ENCODE data around the gene DUSP11. TPM values are rescaled to one million over a fixed set of nuclear protein-coding genes. Genes with fewer than 3 reads are reported as not detected.

DUSP11 gene
- 26.1 and 30.9 TPM in 2 replicates for total RNA-seq (ENCODE audit: low replicate concordance)
- long read RNA-seq, transcript DUSP11-201 (9 exons, 1,653 nt): major isoform, 162 of 181 reads
- long read RNA-seq, partial matches to known transcripts: 1 of 181 reads
- long read RNA-seq, other reads (novel, unspliced or antisense): 16 of 181 reads

DNA sequence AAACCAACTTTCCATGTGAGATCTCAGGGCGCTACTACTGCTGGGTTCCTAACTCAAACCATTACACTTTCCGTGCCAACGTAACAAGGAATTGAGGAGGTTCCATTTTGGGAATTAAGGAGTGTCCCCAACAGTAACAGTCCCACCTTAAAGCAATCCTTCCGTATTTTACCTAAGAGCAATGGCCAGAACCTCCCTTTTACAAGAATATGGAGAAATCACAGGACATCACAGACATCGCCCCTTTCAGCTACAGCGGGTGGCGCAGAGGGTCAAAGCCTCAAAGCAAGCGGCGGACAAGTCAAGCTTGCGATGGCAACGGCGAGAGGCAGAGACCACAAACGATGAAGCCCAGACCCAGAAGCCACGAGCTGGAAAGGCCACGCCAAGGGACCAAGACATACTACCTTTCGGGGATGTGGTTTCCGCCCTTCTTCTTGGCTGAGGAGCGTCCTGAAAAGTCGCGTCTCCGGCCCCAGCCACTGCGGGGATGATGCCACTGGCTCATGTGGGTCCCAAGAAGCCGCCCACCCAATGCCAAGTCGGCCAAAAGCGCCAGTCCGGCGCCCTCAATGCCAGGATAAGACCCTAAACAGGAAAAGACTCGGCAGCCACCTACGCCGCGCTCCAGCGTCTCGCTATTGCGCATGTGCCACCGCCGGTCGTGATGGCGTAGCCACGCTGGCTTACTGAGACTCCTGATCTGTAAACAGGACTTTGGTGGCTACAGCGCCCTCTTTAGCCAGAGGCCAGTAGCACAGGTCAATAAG is at the start of gene DUSP11:
Gene DUSP11 (minus strand): TSS at position 637 of the 770 bp plus-strand sequence. CDS start 129 bp downstream, at position 508.
- H3K27ac Mint-ChIP-seq: peak within 1 kb of the TSS; percentile 97

DNA sequence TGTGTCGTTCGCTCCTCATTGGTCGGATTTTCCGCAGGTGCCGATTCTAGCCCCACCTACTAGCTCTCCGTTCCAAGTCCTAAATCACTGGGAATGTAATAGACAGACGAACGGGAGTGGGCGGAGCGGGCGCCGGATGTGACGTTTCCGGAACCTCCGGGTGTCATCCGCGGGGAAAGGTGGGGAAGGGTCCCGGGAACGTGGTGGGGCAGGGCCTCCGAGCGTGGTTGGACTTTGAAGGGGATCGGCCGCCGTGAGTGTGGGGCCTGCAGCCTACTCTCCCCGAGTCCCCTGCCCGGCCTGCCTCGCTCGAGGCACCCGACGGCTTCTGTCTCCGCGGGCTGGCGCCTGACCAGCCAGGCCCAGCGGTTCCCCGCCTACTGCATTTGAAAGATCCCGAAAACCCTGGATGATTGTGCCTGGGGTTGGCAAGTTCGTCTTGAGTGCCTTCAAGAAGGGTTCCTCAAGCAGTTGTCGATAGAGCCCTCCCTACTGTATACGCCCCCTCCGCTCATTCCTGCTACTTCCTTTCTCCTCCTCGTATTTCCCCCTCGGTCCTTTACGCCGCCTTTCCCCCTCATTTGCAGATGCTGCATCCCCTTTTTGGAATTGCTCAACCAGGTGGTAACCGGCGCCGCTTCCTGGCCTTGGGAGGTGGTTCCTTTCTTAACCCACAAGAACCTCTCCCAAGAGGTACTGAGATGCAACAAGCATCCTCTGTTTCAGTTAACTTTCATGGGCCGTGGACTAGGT is 49.1 kb upstream of the DUSP11 start, which contains the start of gene STAMBP:
Gene STAMBP (plus strand): TSS at position 144 of the 753 bp plus-strand sequence. CDS start 1,896 bp downstream, outside the sequence.
- DNase-seq (ENCODE audit: extremely low spot score, unreplicated experiment): peak; percentile 93
- Mint-ChIP-seq H3K4me1 (ENCODE audit: unreplicated experiment) (peaks cover 23% of the 10 kb centered on the region), H3K27ac (peak within 1 kb of the TSS; percentile 98), H3K27me3 (peaks cover 19% of the 10 kb centered on the region), H3K9me3 (peaks cover 5% of the 10 kb centered on the region), H3K4me3 (peak within 1 kb of the TSS; percentile 98), H3K36me3 (peaks cover 6% of the 10 kb centered on the region)
- TF ChIP-seq, protein P1, sequence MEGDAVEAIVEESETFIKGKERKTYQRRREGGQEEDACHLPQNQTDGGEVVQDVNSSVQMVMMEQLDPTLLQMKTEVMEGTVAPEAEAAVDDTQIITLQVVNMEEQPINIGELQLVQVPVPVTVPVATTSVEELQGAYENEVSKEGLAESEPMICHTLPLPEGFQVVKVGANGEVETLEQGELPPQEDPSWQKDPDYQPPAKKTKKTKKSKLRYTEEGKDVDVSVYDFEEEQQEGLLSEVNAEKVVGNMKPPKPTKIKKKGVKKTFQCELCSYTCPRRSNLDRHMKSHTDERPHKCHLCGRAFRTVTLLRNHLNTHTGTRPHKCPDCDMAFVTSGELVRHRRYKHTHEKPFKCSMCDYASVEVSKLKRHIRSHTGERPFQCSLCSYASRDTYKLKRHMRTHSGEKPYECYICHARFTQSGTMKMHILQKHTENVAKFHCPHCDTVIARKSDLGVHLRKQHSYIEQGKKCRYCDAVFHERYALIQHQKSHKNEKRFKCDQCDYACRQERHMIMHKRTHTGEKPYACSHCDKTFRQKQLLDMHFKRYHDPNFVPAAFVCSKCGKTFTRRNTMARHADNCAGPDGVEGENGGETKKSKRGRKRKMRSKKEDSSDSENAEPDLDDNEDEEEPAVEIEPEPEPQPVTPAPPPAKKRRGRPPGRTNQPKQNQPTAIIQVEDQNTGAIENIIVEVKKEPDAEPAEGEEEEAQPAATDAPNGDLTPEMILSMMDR (conservative IDR thresholded peaks at IDR 0.05): no peak

More for the DNA sequence above, at the start of gene DUSP11:
- Mint-ChIP-seq H3K9me3 (no peaks in the 10 kb centered on the region), H3K27me3 (no peaks in the 10 kb centered on the region), H3K4me1 (ENCODE audit: unreplicated experiment) (peaks cover 5% of the 10 kb centered on the region), H3K36me3 (peaks cover 16% of the 10 kb centered on the region), H3K4me3 (peak within 1 kb of the TSS; percentile 100)
- TF ChIP-seq, protein P1 (conservative IDR thresholded peaks at IDR 0.05): peak; percentile 93
- DNase-seq (ENCODE audit: extremely low spot score, unreplicated experiment): peak; percentile 96

DNA sequence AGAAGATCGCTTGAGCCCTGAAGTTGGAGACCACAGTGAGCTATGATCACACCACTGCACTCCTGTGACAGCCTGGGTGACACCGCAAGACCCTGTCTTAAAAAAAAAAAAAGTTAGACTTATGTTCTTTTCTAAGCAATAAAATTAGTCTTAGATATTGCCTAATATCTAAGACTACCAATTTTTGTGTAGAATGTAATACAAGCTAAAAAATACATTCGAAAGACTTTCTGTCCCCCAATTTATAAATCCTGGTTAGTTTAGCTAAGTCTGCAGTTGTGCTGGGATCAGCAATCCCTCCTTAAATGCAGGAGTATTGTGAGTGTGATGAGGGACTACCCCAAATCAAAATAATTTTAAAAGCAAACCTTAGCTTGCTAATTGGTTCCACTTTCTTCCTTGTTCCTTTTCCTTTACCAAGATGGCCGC is 48.5 kb upstream of the DUSP11 start:
- peak overlapping the region; percentile 98 for H3K27ac Mint-ChIP-seq

DNA sequence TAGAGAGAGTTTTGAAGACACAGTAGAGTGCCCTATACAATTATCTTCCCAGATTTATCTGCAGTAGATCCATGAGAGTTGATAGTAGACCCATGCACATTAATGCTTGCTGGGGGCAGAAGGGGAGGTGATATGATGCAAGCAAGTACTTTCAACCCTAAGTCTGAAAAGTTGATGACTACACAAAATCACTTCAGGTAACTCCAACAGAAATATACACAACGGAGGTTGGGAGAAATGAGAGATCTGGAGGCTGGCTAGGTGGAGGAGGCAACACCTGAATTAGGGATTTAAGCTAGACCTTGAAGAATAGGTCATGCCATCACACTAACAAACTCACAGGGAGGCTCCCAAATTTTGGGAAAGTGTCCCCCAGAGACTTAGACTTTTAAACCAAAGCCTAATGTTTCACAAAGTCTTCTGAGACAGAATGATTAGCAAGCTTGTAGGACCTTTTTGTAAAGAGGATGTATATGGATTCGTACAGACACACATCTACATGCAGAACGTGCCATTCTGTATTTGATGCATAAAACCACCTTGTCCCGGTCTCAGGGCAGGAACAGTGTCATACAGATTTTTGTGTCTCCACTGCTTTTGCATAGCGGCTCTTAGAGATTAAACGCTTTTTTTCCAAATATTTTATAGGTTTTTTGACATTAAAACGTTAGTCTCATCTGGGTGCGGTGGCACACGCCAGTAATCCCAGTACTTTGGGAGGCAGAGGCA is 47.9 kb upstream of the DUSP11 start:
- TF ChIP-seq, protein P1 (conservative IDR thresholded peaks at IDR 0.05): no peak
- peaks cover 5% of the 10 kb centered on the region for H3K9me3 Mint-ChIP-seq
- peak overlapping the region; percentile 8 for H3K27ac Mint-ChIP-seq
- DNase-seq (ENCODE audit: extremely low spot score, unreplicated experiment): no peak
- peaks cover 23% of the 10 kb centered on the region for H3K4me1 Mint-ChIP-seq (ENCODE audit: unreplicated experiment)
- H3K4me3 Mint-ChIP-seq: peak overlapping the region; percentile 58
- H3K36me3 Mint-ChIP-seq: peaks cover 5% of the 10 kb centered on the region
- peaks cover 25% of the 10 kb centered on the region for H3K27me3 Mint-ChIP-seq

More for the DNA sequence above, 48.5 kb upstream of the DUSP11 start:
- Mint-ChIP-seq H3K4me3 (peak overlapping the region; percentile 98), H3K27me3 (peaks cover 20% of the 10 kb centered on the region), H3K9me3 (peaks cover 5% of the 10 kb centered on the region), H3K36me3 (peaks cover 6% of the 10 kb centered on the region), H3K4me1 (ENCODE audit: unreplicated experiment) (peaks cover 23% of the 10 kb centered on the region)
- no peak for DNase-seq (ENCODE audit: extremely low spot score, unreplicated experiment)
- TF ChIP-seq, protein P1 (conservative IDR thresholded peaks at IDR 0.05): no peak

DNA sequence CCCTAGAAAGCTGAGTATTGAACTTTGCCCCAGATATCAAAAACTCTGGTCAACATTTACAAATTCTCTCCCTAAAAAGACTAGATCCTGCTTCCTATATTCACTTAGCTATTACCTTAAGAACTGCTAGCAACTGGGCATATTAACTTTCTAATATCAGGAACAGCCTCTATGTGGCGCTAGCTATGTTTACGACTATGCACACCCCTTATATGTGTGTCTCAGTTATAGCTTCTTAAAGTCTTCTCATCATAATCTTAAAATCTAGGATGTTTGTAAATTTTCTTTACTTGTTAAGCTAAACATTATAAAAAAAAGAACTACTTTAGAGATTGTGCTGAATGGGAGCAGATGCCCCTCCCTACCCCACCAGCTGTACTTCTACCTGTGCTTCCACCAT is 47.1 kb upstream of the DUSP11 start:
- TF ChIP-seq, protein P1 (conservative IDR thresholded peaks at IDR 0.05): peak; percentile 58
- Mint-ChIP-seq H3K27me3 (peaks cover 29% of the 10 kb centered on the region), H3K4me3 (peak overlapping the region; percentile 58), H3K27ac (no peak overlapping the region), H3K4me1 (ENCODE audit: unreplicated experiment) (peaks cover 23% of the 10 kb centered on the region), H3K9me3 (peaks cover 5% of the 10 kb centered on the region), H3K36me3 (no peaks in the 10 kb centered on the region)
- no peak for DNase-seq (ENCODE audit: extremely low spot score, unreplicated experiment)
